Measurements from ENCODE around the gene DNAJC5G. TPM values are rescaled to one million over a fixed set of nuclear protein-coding genes. Genes with fewer than 3 reads are reported as not detected.

Gene DNAJC5G
- total RNA-seq, 4 donors from 2014 or later = not detected

GRCh38 chr2:27284996-27285395 is 9.8 kb downstream of the DNAJC5G start:
- DNase-seq (ENCODE audit: low spot score in 2 of 2) = no peak
- TF ChIP-seq CTCF (IDR thresholded peaks at IDR 0.05) (no peak), POLR2A (IDR thresholded peaks at IDR 0.05) (no peak)
- intact Hi-C loops (cut with DNase I; ENCODE audit: low total_unique reads) = loop anchor here (5.0 kb wide), 1 partner anchor 183 kb away; no protein-coding TSS in a partner anchor
- H3K4me3 ChIP-seq (ENCODE audit: low read depth, poor library complexity, severe bottlenecking) = no peak overlapping the region
- whole genome bisulfite sequencing, 2 donors = 90 to 93% methylated on average over 1 of the region's 1 CpG

- 76% methylated on average over 6 of the region's 6 CpGs for WGBS, 2 donors
- no peak for TF ChIP-seq CTCF (IDR thresholded peaks at IDR 0.05)
- no peak for TF ChIP-seq POLR2A (IDR thresholded peaks at IDR 0.05)
- no peak overlapping the region for H3K4me3 ChIP-seq (ENCODE audit: low read depth, poor library complexity, severe bottlenecking)
- no peak for DNase-seq (ENCODE audit: low spot score in 2 of 2)
- intact Hi-C loops (cut with DNase I; ENCODE audit: low total_unique reads) = no loop called here
Measured at GRCh38 chr2:27285481-27285880, 10.2 kb downstream of the DNAJC5G start.

- DNase-seq (ENCODE audit: low spot score in 2 of 2) = no peak
- H3K4me3 ChIP-seq (ENCODE audit: low read depth, poor library complexity, severe bottlenecking) = no peak overlapping the region
- intact Hi-C loops (cut with DNase I; ENCODE audit: low total_unique reads) = no loop called here
- 59 to 61% methylated on average over 3 of the region's 3 CpGs for WGBS, 2 donors
- TF ChIP-seq CTCF (IDR thresholded peaks at IDR 0.05) (no peak), POLR2A (IDR thresholded peaks at IDR 0.05) (no peak)
Measured at GRCh38 chr2:27288610-27289009, 13.4 kb downstream of the DNAJC5G start.

GRCh38 chr2:27290549-27290948 is 15.3 kb downstream of the DNAJC5G start:
- DNase-seq (ENCODE audit: low spot score in 2 of 2) = no peak
- no peak for TF ChIP-seq CTCF (IDR thresholded peaks at IDR 0.05)
- TF ChIP-seq POLR2A (IDR thresholded peaks at IDR 0.05) = no peak
- intact Hi-C loops (cut with DNase I; ENCODE audit: low total_unique reads) = no loop called here
- no peak overlapping the region for H3K4me3 ChIP-seq (ENCODE audit: low read depth, poor library complexity, severe bottlenecking)
- 78 to 87% methylated on average over 5 of the region's 5 CpGs for WGBS, 2 donors

GRCh38 chr2:27291865-27292264 is 16.6 kb downstream of the DNAJC5G start:
- intact Hi-C loops (cut with DNase I; ENCODE audit: low total_unique reads) = no loop called here
- TF ChIP-seq POLR2A (IDR thresholded peaks at IDR 0.05) = no peak
- TF ChIP-seq CTCF (IDR thresholded peaks at IDR 0.05) = no peak
- DNase-seq (ENCODE audit: low spot score in 2 of 2) = no peak
- 45 to 55% methylated on average over 6 of the region's 6 CpGs for WGBS, 2 donors
- no peak overlapping the region for H3K4me3 ChIP-seq (ENCODE audit: low read depth, poor library complexity, severe bottlenecking)

- no peak overlapping the region for H3K4me3 ChIP-seq (ENCODE audit: low read depth, poor library complexity, severe bottlenecking)
- TF ChIP-seq CTCF (IDR thresholded peaks at IDR 0.05) (no peak), POLR2A (IDR thresholded peaks at IDR 0.05) (no peak)
- WGBS, 2 donors = 89 to 94% methylated on average over 8 of the region's 8 CpGs
- intact Hi-C loops (cut with DNase I; ENCODE audit: low total_unique reads) = no loop called here
- no peak for DNase-seq (ENCODE audit: low spot score in 2 of 2)
Measured at GRCh38 chr2:27294928-27295327, 19.7 kb downstream of the DNAJC5G start.
